Hematopoietic multipotent progenitor cell treated with erythropoietin and hydrocortisone succinate and interleukin-3 and kit ligand, for 4 days (in vitro differentiated cells): ENCODE measurements around the gene TMEM119.
A peak's percentile ranks its signal among the peaks of the same experiment; 100 is the strongest.

Experiments
- DNase-seq: peaks from one replicate; pipeline ENCODE4 v3.0.0-alpha.2; 2015

The TMEM119 gene

DNA sequence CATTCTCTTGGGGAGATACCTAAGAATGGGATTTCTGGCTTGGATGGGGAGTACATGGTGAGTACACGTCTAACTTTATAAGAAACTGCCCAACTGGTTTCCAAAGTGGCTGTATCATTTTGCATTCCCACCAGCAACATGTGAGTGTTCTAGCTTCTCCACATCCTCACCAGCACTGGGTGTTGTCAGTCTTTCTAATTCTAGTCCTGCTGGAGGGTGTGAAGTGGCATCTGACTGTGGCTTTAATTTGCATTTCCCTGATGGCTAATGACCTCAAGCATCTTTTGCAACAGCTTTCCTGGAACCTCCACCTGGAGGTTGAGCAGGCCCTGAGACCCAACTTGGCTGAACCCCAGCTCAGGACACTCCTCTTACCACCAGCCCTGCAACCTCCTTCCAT, 18.0 kb upstream of the TMEM119 start:
- no peak for DNase-seq

DNA sequence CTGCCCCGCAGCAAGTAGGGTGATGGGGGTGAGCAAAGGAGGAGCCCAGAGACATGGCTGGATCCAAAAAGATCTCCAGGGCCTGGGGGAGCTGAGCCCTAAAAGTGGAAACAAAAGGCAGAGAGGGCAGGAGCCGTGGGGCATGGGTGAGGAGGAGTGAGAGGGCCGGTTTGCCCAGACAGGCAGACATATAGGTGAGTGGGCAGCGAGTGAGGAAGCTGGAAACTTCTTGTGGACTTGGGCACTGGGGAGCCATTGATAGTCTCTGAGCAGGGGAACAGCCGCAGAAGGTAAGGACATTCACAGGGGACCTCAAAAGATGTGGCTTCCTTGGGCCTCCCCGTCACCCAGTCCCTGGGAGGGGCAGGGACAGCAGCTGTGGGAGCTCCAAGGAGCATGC, 16.8 kb upstream of the TMEM119 start:
- DNase-seq = no peak

- DNase-seq = no peak
Measured at GRCh38 chr12:108614041-108614440, 16.2 kb upstream of the TMEM119 start.

DNA sequence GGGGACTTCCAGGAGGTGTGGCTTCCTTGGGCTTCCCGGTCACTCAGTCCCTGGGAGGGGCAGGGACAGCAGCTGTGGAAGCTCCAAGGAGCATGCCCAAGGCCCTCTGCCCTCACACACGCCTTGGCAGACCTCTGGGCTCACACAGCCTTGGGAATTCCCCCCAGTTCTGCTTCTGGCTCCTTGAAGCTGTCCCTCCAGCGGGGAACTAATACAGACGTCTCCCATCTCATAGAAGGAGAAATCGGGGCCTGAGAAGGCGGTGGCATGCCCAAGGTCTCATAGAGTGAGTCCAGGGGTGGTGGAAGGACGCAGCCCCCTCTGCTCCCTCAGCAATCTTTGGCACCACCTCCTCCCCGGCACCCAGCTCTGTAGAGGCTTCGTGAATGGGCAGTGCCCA, 15.7 kb upstream of the TMEM119 start:
- no peak for DNase-seq

GRCh38 chr12:108612788-108613282, 15.0 kb upstream of the TMEM119 start:
- DNase-seq = no peak

- DNase-seq = peak; percentile 79
Measured at GRCh38 chr12:108611884-108612415, 14.1 kb upstream of the TMEM119 start.

DNA sequence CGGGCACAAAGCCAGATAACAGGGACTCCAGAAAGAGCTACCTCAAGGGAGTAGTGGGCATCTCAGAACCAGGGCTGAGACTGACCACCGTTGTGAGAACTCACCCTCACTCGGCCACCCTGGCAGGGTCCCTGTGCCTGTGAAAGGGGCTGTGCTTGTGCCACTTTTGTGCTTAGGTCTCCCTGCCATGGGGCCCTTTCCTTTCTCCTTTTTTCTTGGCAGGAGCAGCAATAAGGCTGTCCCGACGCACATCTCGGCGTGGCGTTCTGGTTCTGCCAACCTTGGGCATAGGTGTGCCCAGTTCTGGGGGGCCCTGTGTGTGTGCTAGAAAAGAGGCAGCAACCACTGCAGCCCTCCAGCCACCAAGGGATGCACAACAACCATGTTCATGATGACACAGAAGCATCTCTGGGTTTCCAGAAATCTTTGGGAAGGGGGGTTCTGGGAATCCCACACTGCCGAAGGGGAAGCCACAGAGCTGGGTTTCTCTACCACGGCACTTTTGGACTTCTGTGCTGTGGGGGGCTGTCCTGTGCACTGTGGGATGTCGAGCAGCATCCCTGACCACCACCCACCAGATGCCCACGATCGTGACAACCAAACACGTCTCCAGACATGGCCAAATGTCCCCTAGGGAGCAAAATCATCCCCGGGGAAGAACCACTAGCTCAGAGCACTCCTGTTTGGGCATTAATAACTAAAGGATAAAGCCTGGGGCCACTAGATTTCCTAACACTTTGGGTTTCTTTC, 13.1 kb upstream of the TMEM119 start:
- DNase-seq = no peak

GRCh38 chr12:108610336-108610815, 12.5 kb upstream of the TMEM119 start:
- no peak for DNase-seq

DNA sequence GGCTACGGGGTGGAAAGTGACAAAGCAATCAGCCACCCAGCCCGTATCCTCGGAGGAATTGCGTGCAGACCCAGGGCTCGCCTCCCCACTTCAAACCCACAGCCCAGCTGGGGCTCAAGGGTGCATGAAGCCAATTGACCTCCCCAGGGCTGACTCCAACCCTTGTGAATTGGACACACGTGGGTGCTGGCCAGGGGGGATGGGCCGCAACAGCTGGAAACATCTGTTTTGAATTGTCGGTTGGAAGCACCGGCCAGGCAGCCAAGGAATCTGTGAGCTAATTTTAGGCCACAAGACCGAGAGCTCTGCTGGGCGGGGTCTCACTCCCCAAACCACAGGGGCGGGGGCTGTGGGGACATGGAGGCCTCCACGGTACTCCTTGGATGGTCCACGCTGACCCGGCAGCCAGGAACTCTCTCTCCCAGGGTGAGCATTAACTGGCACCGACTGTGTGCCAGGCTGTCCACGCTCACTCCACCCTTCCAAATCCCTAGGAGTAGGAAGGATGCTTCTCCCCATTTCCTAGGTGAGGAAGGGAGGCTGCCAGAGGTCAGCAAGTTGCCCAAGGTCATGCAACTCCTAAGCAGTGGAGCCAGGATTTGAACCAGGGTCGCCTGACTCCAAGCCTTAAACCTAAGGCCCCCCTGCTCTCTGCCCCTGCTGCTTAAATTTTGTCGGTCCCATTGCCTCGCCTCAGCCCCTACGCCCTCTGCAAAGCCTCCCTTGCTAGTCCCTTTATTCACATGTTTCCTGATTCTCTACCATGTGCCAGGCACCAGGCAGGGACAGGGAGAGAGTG, 11.9 kb upstream of the TMEM119 start:
- peak; percentile 72 for DNase-seq

GRCh38 chr12:108608616-108609015, 10.7 kb upstream of the TMEM119 start:
- no peak for DNase-seq

GRCh38 chr12:108607981-108608600, 10.2 kb upstream of the TMEM119 start:
- DNase-seq = no peak

GRCh38 chr12:108606492-108606891, 8.6 kb upstream of the TMEM119 start:
- DNase-seq = no peak

- no peak for DNase-seq
Measured at GRCh38 chr12:108605690-108606406, 8.0 kb upstream of the TMEM119 start.

- no peak for DNase-seq
Measured at GRCh38 chr12:108605000-108605689, 7.3 kb upstream of the TMEM119 start.

DNA sequence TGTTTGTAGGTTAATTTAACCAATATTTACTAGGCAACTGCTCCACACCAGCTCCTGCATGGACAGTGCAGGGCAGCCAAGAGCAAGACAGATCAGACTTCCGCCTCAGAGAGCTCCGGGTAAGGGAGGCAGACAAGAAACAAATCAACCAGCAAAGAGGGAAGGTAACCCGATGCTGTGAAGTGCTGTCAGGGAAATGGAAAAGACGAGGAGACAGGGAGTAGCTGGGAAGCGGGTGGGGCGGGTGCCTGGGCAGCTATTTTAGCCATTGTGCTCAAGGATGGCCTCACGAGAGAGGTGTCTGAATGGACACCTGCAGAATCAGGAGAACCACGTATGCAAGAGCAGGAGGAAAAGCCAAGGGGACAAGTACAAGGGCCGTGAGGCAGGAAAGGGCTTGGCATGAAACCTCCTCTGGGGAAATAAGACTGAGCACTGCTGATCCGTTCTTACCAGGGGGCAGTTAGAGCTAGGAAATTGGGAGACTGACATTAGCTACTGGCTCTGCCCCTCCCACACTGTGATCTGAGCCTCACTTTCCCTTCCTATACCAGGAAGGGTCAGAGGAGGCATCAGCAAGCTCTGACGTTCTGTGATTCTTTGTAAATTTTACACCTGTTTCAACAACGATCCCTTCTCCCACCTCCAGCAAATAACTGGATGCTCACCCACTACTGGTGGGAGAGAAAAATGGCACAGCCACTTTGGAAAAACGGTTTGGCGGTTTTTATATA, 6.5 kb upstream of the TMEM119 start:
- no peak for DNase-seq

DNA sequence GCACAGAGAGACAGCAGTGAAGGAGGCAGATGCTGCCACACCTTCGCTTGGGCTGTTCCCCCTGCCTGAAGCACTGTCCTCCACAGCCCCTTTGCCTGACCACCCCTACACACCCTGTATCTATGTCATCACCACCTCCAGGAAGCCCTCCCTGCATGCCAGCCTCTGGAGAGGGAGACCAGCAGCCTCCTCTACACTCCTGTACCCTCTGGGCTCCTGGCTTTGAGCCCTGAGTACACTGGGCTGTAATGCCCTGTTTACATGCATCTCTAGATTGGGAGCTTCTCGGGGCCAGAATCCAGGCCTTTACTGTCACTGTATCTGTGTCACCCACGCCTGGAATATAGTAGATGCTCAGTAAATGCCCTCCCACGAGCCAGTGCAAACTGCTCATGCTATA, 5.9 kb upstream of the TMEM119 start:
- DNase-seq = no peak

- DNase-seq = no peak
Measured at GRCh38 chr12:108602976-108603704, 5.3 kb upstream of the TMEM119 start.

GRCh38 chr12:108602209-108602705, 4.4 kb upstream of the TMEM119 start:
- DNase-seq = no peak

- DNase-seq = no peak
Measured at GRCh38 chr12:108600702-108601007, 2.8 kb upstream of the TMEM119 start.

DNA sequence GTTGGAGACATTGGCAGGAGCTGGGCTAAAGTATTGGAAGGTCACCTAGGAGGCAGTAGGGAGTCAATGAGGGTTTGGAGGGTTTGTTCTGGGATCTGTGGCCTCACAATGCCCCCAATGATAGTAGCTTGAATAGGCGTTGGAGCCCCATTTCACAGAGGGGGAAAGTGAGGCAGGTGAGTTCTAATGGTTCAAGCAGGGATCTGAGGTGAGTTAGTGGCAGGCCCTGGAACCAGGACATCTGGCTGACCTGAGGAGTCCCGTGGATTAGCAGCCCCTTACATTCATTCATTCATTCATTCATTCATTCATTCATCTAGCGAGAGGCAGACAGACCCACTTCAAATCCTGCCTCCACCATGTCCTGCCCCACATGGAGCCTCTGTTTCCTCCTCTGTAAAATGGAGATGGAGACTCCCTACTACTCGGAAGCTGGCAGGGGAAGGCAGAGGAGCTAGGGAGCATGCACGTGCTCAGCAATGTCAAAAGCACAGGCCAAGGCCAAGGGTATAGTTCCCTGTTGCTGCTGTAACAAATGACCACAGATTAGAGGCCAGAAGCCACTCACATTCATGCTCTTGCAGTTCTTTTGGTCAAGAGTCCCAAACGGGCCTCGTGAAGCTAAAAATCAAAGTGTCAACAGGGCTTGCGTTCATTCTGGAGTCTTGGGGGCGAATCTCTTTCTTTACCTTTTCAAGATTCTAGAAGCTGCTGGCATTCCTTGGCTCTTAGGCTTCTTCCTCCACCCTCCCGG, 2.2 kb upstream of the TMEM119 start:
- DNase-seq = no peak
